A673 (cell line): ENCODE results near the gene KCNJ11. TPM values are rescaled to one million over a fixed set of nuclear protein-coding genes. Genes with fewer than 3 reads are reported as not detected.

Experiments
- BruUV-seq: library from RNA; stranded (reverse); fragments of 400-500 nt; replicated peaks from 2 replicates; lab custom pipeline; 2021; lab: Mats Ljungman, UMichigan
- CTCF ChIA-PET: fragments of 300-600 bp; sonication (Branson Sonifier 250); formaldehyde crosslinking; loops from one replicate; lab custom pipeline; 2022; ENCODE audit warnings: antibody characterized with exemption; lab: Charles Lee
- POLR2A ChIA-PET: fragments of 300-600 bp; sonication (Branson Sonifier 250); formaldehyde crosslinking; loops from one replicate; lab custom pipeline; 2022; ENCODE audit warnings: antibody characterized with exemption; ENCODE audit not compliant: low non-redundant PET; lab: Charles Lee
- DNase-seq: peaks from one replicate; pipeline ENCODE4 v3.0.0-alpha.2; 2015; ENCODE audit warnings: low spot score
- H3K27ac ChIP-seq: fragments of 200-600 bp; sonication (generic); 2 replicates; pipeline ENCODE4 v1.5.1; 2016; ENCODE audit warnings: mixed run types, low read depth, mild to moderate bottlenecking, mixed read lengths, antibody characterized with exemption, low read length; ENCODE audit not compliant: poor library complexity, severe bottlenecking
- H3K27me3 ChIP-seq: fragments of 200-600 bp; sonication (generic); replicated peaks from 2 replicates; pipeline ENCODE4 v1.6.1; 2017; ENCODE audit warnings: mixed run types, low read depth, mild to moderate bottlenecking, mixed read lengths, antibody characterized with exemption, low read length; ENCODE audit not compliant: insufficient read depth, poor library complexity
- H3K36me3 ChIP-seq: fragments of 200-600 bp; sonication (generic); 2 replicates; pipeline ENCODE4 v1.6.1; 2016; ENCODE audit warnings: mixed run types, mild to moderate bottlenecking, mixed read lengths, antibody characterized with exemption, low read length; ENCODE audit not compliant: insufficient read depth, poor library complexity, severe bottlenecking
- H3K4me1 ChIP-seq: fragments of 200-600 bp; sonication (generic); 2 replicates; pipeline ENCODE4 v1.6.1; 2017; ENCODE audit warnings: mixed run types, mild to moderate bottlenecking, mixed read lengths, antibody characterized with exemption, low read length; ENCODE audit not compliant: insufficient read depth, poor library complexity, severe bottlenecking
- H3K4me3 ChIP-seq: fragments of 200-600 bp; sonication (generic); 2 replicates; pipeline ENCODE4 v1.5.1; 2016; ENCODE audit warnings: low read depth, mixed run types, mild to moderate bottlenecking, mixed read lengths, low read length; ENCODE audit not compliant: poor library complexity, severe bottlenecking
- H3K9me3 ChIP-seq: fragments of 200-600 bp; sonication (generic); 2 replicates; pipeline ENCODE4 v1.6.1; 2016; ENCODE audit warnings: mixed run types, low read depth, mild to moderate bottlenecking, mixed read lengths, antibody characterized with exemption, low read length; ENCODE audit not compliant: poor library complexity, severe bottlenecking
- EZH2 ChIP-seq: fragments of 200-600 bp; sonication (generic); IDR thresholded peaks from 2 replicates; pipeline ENCODE4 v1.6.1; 2017; ENCODE audit warnings: borderline replicate concordance, low read depth, mild to moderate bottlenecking, mixed read lengths, antibody characterized with exemption, low read length; ENCODE audit not compliant: poor library complexity, severe bottlenecking
- intact Hi-C: fragments of 100-400 bp; cut with micrococcal nuclease; formaldehyde crosslinking; loops from one replicate; pipeline ENCODE4 v1.10.0; 2022; ENCODE audit not compliant: unreplicated experiment
- total RNA-seq: library from RNA; stranded (reverse); gene quantifications from 2 replicates; pipeline ENCODE4 v1.2.3, GENCODE V29; 2021
- TF ChIP-seq, protein P1 (sequence below): fragments of 300-800, 200-600 bp; sonication (generic); conservative IDR thresholded peaks from 2 replicates; pipeline ENCODE4 v1.5.1; 2017; ENCODE audit warnings: low read depth, mild to moderate bottlenecking, antibody characterized with exemption, low read length, moderate library complexity, mixed read lengths

Gene KCNJ11
- total RNA-seq, 1 experiment from 2014 or later: 0.34 TPM

- ChIA-PET POLR2A (no interaction called here), CTCF (interaction anchor here (0.6 to 0.7 kb wide), 2 partner anchors 14 to 845 kb away, joined by 6 to 9 read pairs; no protein-coding TSS in a partner anchor)
- no peaks in the 10 kb centered on the region for H3K9me3 ChIP-seq
- no peaks in the 10 kb centered on the region for H3K4me1 ChIP-seq
- H3K27me3 ChIP-seq: no peaks in the 10 kb centered on the region
- H3K4me3 ChIP-seq: peak overlapping the region; percentile 44
- intact Hi-C loops: loop anchor here (10.0 kb wide), 1 partner anchor 345 kb away; the partner anchor contains the start of gene KCNC1
- BruUV-seq: no TSS peak
- H3K27ac ChIP-seq: no peak overlapping the region
- peak; percentile 66 for DNase-seq
- H3K36me3 ChIP-seq: no peaks in the 10 kb centered on the region
- TF ChIP-seq EZH2: no peak
- TF ChIP-seq, protein P1, sequence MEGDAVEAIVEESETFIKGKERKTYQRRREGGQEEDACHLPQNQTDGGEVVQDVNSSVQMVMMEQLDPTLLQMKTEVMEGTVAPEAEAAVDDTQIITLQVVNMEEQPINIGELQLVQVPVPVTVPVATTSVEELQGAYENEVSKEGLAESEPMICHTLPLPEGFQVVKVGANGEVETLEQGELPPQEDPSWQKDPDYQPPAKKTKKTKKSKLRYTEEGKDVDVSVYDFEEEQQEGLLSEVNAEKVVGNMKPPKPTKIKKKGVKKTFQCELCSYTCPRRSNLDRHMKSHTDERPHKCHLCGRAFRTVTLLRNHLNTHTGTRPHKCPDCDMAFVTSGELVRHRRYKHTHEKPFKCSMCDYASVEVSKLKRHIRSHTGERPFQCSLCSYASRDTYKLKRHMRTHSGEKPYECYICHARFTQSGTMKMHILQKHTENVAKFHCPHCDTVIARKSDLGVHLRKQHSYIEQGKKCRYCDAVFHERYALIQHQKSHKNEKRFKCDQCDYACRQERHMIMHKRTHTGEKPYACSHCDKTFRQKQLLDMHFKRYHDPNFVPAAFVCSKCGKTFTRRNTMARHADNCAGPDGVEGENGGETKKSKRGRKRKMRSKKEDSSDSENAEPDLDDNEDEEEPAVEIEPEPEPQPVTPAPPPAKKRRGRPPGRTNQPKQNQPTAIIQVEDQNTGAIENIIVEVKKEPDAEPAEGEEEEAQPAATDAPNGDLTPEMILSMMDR: peak; percentile 56
These were observed 925 bp upstream of the KCNJ11 start for GRCh38 chr11:17389211-17389956.

- ChIA-PET POLR2A (no interaction called here), CTCF (no interaction called here)
- H3K4me1 ChIP-seq: no peaks in the 10 kb centered on the region
- TF ChIP-seq, protein P1: no peak
- H3K27ac ChIP-seq: no peak overlapping the region
- H3K9me3 ChIP-seq: no peaks in the 10 kb centered on the region
- DNase-seq: no peak
- H3K4me3 ChIP-seq: no peak overlapping the region
- H3K36me3 ChIP-seq: no peaks in the 10 kb centered on the region
- H3K27me3 ChIP-seq: no peaks in the 10 kb centered on the region
- intact Hi-C loops: loop anchor here (10.0 kb wide), 1 partner anchor 347 kb away; the partner anchor contains the start of gene KCNC1
- no TSS peak for BruUV-seq
These were observed 648 bp downstream of the KCNJ11 start for GRCh38 chr11:17387811-17388210.

- TF ChIP-seq, protein P1: no peak
- no peak for TF ChIP-seq EZH2
- no peaks in the 10 kb centered on the region for H3K9me3 ChIP-seq
- no peak for DNase-seq
- no TSS peak for BruUV-seq
- H3K4me3 ChIP-seq: no peak overlapping the region
- intact Hi-C loops: loop anchor here (10.0 kb wide), 1 partner anchor 348 kb away; the partner anchor contains the start of gene KCNC1
- H3K27ac ChIP-seq: no peak overlapping the region
- ChIA-PET CTCF (interaction anchor here (0.9 to 1.5 kb wide), 4 partner anchors 34 to 141 kb away, joined by 3 to 5 read pairs (median 4); no protein-coding TSS in a partner anchor), POLR2A (no interaction called here)
- H3K27me3 ChIP-seq: no peaks in the 10 kb centered on the region
- H3K4me1 ChIP-seq: no peaks in the 10 kb centered on the region
- no peaks in the 10 kb centered on the region for H3K36me3 ChIP-seq
These were observed 1.2 kb downstream of the KCNJ11 start for GRCh38 chr11:17387254-17387653.
